Breast epithelium (tissue), 3 donors: ENCODE data around the gene MICOS13.

Experiments used
- POLR2A ChIP-seq: fragments of 450-650 bp; IDR thresholded peaks from one replicate; pipeline ENCODE4 v1.6.1; 2016; ENCODE audit warnings: antibody characterized with exemption, mild to moderate bottlenecking, moderate library complexity
- POLR2AphosphoS5 ChIP-seq, 3 donors: sonication (generic); formaldehyde crosslinking; IDR thresholded peaks; one replicate each; pipeline ENCODE4 v1.6.1; 2017; ENCODE audit warnings: antibody characterized with exemption in 3 of 3
- TF ChIP-seq, protein P1 (sequence below), 3 donors: fragments of 450-650 bp; IDR thresholded peaks; one replicate each; pipeline ENCODE4 v1.5.1; 2016 to 2017; ENCODE audit warnings: antibody characterized with exemption in 3 of 3, mild to moderate bottlenecking in 3 of 3, moderate library complexity in 3 of 3

GRCh38 chr19:5666921-5667610, 13.2 kb downstream of the MICOS13 start:
- TF ChIP-seq, protein P1, sequence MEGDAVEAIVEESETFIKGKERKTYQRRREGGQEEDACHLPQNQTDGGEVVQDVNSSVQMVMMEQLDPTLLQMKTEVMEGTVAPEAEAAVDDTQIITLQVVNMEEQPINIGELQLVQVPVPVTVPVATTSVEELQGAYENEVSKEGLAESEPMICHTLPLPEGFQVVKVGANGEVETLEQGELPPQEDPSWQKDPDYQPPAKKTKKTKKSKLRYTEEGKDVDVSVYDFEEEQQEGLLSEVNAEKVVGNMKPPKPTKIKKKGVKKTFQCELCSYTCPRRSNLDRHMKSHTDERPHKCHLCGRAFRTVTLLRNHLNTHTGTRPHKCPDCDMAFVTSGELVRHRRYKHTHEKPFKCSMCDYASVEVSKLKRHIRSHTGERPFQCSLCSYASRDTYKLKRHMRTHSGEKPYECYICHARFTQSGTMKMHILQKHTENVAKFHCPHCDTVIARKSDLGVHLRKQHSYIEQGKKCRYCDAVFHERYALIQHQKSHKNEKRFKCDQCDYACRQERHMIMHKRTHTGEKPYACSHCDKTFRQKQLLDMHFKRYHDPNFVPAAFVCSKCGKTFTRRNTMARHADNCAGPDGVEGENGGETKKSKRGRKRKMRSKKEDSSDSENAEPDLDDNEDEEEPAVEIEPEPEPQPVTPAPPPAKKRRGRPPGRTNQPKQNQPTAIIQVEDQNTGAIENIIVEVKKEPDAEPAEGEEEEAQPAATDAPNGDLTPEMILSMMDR (IDR thresholded peaks at IDR 0.05): no peak
- TF ChIP-seq POLR2AphosphoS5 (IDR thresholded peaks at IDR 0.05) (no peak), POLR2A (no peak)
